Measurements from ENCODE around the gene DCTN2.
"Not testable (repeated sequence)": the region's sequence is repeated elsewhere in the genome, so short reads cannot be mapped to it uniquely, and the experiment has no call there.

The DCTN2 gene

GRCh38 chr12:57546438-57547287 is at the start of gene DCTN2:
DCTN2 (minus strand) TSS chr12:57547192; CDS start chr12:57547063, 129 bp downstream.
- FAIRE-seq (no peak), DNase-seq (ENCODE audit: low spot score) (peak; percentile 99)

DNA sequence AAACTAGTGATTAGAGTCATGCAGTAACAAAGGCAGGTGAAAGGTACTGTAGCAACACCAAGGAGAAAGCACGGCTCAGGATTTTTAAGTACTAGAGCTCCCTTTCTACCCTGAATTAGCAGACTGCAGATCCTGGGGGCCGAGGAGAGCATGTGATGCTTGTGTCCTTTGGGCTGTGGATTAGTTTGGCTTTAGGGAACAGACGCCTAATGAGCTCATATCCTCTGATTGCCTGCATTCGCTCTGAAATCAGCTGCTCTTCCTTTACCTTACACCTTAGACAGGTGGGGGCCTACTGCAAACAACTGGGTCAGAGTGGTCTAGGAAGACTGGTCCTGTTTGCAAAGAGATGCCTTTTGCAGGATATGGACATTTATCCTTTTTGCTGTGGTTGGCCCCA is 46.2 kb upstream of the DCTN2 start:
- no peak for FAIRE-seq

GRCh38 chr12:57592551-57593165 is 45.7 kb upstream of the DCTN2 start:
- FAIRE-seq = no peak
- no peak for DNase-seq (ENCODE audit: low spot score)

More for the DNA sequence above, 46.2 kb upstream of the DCTN2 start:
- no peak for DNase-seq (ENCODE audit: low spot score)

DNA sequence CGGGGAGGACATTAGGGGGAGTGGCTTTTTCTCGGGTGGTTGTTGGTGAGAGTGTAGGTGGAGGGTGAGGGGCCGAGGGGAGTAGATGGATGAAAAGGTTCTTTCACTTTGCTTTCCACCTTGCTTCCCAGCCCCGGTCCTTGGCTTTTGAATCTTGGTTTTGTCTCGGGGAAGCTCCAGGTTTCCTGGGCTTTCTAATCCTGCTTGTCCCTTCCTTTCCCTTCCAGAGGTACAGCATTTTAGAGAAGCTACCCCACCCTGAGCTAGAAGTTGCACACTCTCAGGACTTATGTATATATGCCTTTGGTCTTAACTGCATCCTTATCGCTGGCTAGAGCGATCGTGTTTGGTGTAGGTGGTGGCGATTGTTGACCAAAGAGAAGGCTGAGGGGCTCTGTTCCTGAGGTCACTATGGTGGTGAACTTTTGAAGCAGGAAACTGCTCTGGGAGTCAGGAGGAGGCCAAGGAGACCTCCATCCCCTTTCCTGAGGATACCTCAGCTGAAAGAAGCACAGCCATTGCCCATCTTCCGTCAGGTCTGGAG is 44.9 kb upstream of the DCTN2 start:
- FAIRE-seq (no peak), DNase-seq (ENCODE audit: low spot score) (no peak)

DNA sequence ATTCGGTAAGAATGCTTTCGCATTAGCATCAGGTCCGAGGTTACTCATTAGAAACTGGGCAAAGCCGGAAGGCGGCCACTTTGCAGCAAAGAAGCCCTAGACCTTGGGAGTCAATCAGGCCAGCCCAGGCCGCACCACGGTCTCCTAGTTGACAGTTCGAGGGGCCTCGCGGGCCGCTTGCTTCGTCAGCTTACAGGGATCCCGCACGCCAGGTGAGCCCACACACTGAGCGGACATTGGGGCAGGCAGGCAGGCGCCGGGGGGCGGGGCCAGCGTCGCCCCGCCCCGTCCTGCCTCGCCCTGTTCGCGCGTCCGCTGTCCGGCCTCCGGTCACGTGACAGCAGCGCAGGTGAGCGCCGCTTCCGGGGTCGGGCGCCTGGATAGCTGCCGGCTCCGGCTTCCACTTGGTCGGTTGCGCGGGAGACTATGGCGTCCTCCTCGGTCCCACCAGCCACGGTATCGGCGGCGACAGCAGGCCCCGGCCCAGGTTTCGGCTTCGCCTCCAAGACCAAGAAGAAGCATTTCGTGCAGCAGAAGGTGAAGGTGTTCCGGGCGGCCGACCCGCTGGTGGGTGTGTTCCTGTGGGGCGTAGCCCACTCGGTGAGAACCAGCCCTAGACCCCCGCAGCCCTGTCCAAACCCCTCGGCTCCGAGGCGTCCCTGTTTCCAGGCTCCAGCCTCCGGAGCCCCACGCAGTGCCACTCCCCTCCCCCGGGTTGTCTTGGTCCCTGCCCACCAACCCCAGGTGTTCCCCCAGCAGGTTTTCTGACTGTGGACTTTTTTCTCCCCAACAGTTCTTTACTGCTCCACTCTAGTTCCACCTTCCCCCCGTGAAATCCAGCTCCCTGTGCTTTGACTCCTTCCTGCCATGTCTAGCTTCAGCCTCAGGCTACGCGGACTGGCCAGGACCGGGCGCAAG is 44.1 kb upstream of the DCTN2 start, which contains the start of gene PIP4K2C:
PIP4K2C (plus strand) TSS at position 329 of the 918 bp plus-strand sequence; CDS start at position 427, 98 bp downstream.
- FAIRE-seq (no peak), DNase-seq (ENCODE audit: low spot score) (peak; percentile 96)

- no peak for FAIRE-seq
- DNase-seq (ENCODE audit: low spot score) = no peak
These were observed 43.5 kb upstream of the DCTN2 start for GRCh38 chr12:57590479-57590863.

DNA sequence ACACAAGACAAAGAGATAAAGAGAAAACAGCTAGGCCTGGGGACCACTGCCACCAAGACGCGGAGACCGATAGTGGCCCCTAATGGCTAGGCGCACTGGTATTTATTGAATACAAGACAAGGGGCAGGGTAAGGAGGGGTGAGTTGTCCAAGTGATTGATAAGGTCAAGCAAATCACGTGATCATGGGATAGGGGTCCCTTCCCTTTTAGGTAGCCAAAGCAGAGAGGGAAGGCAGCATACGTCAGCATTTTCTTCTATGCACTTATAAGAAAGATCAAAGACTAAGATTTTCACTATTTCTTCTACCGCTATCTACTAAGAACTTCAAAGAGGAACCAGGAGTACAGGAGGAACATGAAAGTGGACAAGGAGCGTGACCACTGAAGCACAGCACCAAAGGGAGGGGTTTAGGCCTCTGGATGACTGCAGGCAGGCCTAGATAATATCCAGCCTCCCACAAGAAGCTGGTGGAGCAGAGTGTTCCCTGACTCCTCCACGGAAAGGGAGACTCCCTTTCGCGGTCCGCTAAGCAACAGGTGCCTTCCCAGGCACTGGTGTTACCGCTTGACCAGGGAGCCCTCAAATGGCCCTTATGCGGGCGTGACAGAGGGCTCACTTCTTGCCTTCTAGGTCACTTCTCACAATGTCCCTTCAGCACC is 42.1 kb upstream of the DCTN2 start:
- FAIRE-seq; DNase-seq (ENCODE audit: low spot score): not testable (repeated sequence)

DNA sequence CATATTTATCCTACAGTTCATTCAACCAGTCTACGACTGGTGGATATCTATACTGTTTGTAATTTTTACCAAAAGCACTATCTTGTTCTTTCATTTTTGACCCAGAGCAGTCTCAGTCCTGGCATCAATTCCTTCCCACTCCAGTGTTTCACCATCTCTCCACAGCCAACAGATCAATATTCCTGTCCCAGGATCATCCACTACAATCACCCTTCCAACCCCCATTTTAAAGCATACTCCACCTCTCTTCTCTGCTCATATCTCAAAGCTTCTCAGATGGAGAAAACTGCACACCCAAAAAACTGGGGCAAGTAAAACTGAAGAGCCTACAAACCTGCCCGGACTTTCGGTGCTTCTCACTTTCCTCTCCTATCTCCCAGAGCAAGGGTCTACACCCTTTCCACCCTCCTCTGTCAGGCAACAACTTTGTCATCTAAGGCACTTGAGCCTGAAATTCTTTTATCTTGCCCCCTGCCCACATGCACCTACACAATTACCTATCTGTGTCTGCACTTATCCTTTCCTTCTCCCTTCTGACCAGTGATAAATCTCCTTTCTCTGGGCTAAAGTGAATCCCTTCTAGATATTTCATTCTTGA is 39.9 kb upstream of the DCTN2 start:
- DNase-seq (ENCODE audit: low spot score) (no peak), FAIRE-seq (no peak)

DNA sequence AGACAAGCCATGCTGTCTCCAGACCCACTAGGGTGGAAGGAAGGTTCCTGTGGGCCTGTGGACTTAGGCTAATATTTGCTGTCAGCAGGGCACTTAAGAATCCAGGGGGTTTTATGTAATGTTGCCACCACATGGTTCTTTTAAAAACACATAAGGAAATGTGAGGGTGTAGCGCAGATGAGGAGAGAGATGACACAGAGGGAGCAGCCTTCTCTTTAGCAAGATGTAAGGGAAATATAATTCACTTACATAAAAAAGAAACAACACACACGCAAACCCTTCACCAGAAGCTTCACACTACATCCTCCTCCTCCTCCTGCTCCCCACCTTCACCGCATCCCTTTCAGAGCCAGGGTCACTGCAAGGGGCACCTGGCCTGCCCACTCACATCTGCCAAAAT is 39.1 kb upstream of the DCTN2 start:
- FAIRE-seq = no peak
- no peak for DNase-seq (ENCODE audit: low spot score)

DNA sequence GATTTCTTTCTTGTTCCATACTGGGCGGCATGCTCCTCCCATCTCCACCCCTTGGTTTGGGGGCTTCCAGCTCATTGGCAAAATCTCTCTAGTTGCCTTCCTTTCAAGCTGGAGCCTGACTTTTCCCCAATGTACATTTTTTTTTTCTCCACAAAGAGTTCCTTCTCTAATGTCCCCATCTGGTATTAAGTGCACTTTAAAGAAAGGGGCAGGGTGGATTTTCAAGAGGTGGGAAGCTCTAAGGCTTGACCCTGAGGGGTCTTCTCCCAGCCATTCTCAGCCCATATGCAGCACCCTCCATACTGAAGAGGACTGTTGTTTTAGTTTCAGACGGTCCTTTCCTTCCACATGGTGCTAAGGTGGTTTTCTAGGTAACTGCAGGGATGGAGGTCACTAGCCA is 38.2 kb upstream of the DCTN2 start:
- FAIRE-seq (no peak), DNase-seq (ENCODE audit: low spot score) (no peak)

- DNase-seq (ENCODE audit: low spot score) (no peak), FAIRE-seq (no peak)
These were observed 37.7 kb upstream of the DCTN2 start for GRCh38 chr12:57584690-57585089.

- FAIRE-seq (no peak), DNase-seq (ENCODE audit: low spot score) (no peak)
These were observed 37.1 kb upstream of the DCTN2 start for GRCh38 chr12:57584050-57584449.

GRCh38 chr12:57583008-57583831 is 36.2 kb upstream of the DCTN2 start:
- DNase-seq (ENCODE audit: low spot score) (peak; percentile 87), FAIRE-seq (no peak)

- DNase-seq (ENCODE audit: low spot score) (no peak), FAIRE-seq (no peak)
These were observed 35.4 kb upstream of the DCTN2 start for GRCh38 chr12:57582440-57582839.

- DNase-seq (ENCODE audit: low spot score) (no peak), FAIRE-seq (no peak)
These were observed 34.8 kb upstream of the DCTN2 start for GRCh38 chr12:57581802-57582201.

- DNase-seq (ENCODE audit: low spot score) = no peak
- no peak for FAIRE-seq
These were observed 33.4 kb upstream of the DCTN2 start for GRCh38 chr12:57580466-57580795.

GRCh38 chr12:57579677-57580465 is 32.9 kb upstream of the DCTN2 start:
- DNase-seq (ENCODE audit: low spot score) (no peak), FAIRE-seq (no peak)

DNA sequence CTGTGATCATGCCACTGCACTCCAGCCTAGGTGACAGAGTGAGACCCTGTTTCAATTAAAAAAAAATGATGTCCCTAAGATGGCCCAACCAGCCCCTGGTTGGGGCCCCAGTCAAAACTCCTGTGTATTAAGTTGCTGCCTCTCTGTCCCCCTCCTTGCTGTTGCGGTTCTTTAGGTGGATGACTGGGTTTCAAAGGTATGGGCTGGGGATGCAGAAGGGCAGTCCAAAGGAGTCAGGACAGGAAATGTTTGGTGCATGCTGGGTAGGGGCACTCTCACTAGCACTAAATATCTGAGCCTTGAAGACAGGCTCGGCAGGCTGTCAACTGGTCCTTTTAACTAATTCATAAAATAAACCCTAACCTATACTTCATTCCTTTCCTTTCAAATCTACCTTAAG is 32.0 kb upstream of the DCTN2 start:
- DNase-seq (ENCODE audit: low spot score) (no peak), FAIRE-seq (no peak)

All from urothelium cell line (cell line).